ENCODE data around the gene ADCK2.

DNA sequence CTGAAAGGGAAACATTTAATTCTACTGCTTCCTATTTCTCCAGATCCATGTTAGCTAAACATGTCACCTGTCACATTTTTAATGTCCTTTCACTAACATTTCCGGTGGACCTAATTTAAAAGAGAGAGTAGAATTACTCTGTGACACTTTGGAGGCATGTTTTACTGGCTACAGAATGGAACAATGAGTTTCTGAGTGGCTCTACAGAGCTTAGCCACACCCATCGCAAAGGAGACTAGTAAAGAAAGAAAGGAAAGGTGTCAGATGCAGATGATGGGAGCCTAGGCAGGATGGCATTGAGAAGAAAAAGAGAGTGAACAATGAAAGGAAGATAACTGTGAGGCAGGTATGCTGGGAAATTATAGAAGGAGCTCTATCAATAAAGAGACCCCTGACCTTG lies 59.7 kb downstream of the ADCK2 start:
- TF ChIP-seq POLR2A (IDR thresholded peaks at IDR 0.05; ENCODE audit: low read length) (no peak), GATA1 (IDR thresholded peaks at IDR 0.05; ENCODE audit: low read depth, low read length) (no peak)

Measured in erythroblast (primary cell).